ENCODE measurements around the gene NPTN. TPM values are rescaled to one million over a fixed set of nuclear protein-coding genes. Genes with fewer than 3 reads are reported as not detected.

The NPTN gene
- total RNA-seq, 3 donors from 2014 or later = 82.1 to 107 (median 104) TPM

GRCh38 chr15:73601451-73602445 lies 31.4 kb downstream of the NPTN start:
- no peak for TF ChIP-seq POLR2A (IDR thresholded peaks at IDR 0.05)
- no peak for TF ChIP-seq POLR2AphosphoS5 (IDR thresholded peaks at IDR 0.05)
- no peak for TF ChIP-seq CTCF (IDR thresholded peaks at IDR 0.05)
- DNase-seq (ENCODE audit: low spot score in 2 of 2) = peak; percentile 56 to 61
- Histone ChIP-seq H3K9me3 (no peaks in the 10 kb centered on the region), H3K4me1 (peaks cover 2 to 25% of the 10 kb centered on the region in 2 donors), H3K36me3 (no peaks in the 10 kb centered on the region), H3K27ac (peak overlapping the region; percentile 71 to 74), H3K4me3 (no peak overlapping the region), H3K27me3 (no peaks in the 10 kb centered on the region)
- intact Hi-C loops (cut with DNase I; ENCODE audit: low total_unique reads) = loop anchor here (5.0 to 10.0 kb wide), 2 partner anchors 134 to 877 kb away; no protein-coding TSS in a partner anchor

- intact Hi-C loops (cut with DNase I; ENCODE audit: low total_unique reads) = loop anchor here (5.0 to 10.0 kb wide), 2 partner anchors 133 to 876 kb away; no protein-coding TSS in a partner anchor
- no peak for DNase-seq (ENCODE audit: low spot score in 2 of 2)
- no peaks in the 10 kb centered on the region for H3K27me3 ChIP-seq
- peaks cover 2 to 27% of the 10 kb centered on the region in 2 donors for H3K4me1 ChIP-seq
- no peak overlapping the region for H3K4me3 ChIP-seq
- no peaks in the 10 kb centered on the region for H3K9me3 ChIP-seq
- H3K36me3 ChIP-seq = no peaks in the 10 kb centered on the region
- peak overlapping the region; percentile 15 to 71 for H3K27ac ChIP-seq
- TF ChIP-seq CTCF (IDR thresholded peaks at IDR 0.05) = no peak
- TF ChIP-seq POLR2A (IDR thresholded peaks at IDR 0.05) = no peak
- no peak for TF ChIP-seq POLR2AphosphoS5 (IDR thresholded peaks at IDR 0.05)
Measured at GRCh38 chr15:73600413-73601335, 32.5 kb downstream of the NPTN start.

- TF ChIP-seq POLR2AphosphoS5 (IDR thresholded peaks at IDR 0.05) (no peak), POLR2A (IDR thresholded peaks at IDR 0.05) (no peak), CTCF (IDR thresholded peaks at IDR 0.05) (no peak)
- H3K27me3 ChIP-seq = no peaks in the 10 kb centered on the region
- no peaks in the 10 kb centered on the region for H3K36me3 ChIP-seq
- no peak overlapping the region for H3K27ac ChIP-seq
- peaks cover 2 to 27% of the 10 kb centered on the region in 2 donors for H3K4me1 ChIP-seq
- no peaks in the 10 kb centered on the region for H3K9me3 ChIP-seq
- DNase-seq (ENCODE audit: low spot score in 2 of 2) = no peak
- H3K4me3 ChIP-seq = no peak overlapping the region
- intact Hi-C loops (cut with DNase I; ENCODE audit: low total_unique reads) = loop anchor here (5.0 to 10.0 kb wide), 2 partner anchors 133 to 875 kb away; no protein-coding TSS in a partner anchor
Measured at GRCh38 chr15:73599934-73600333, 33.3 kb downstream of the NPTN start.

- Histone ChIP-seq H3K27me3 (no peaks in the 10 kb centered on the region), H3K9me3 (no peaks in the 10 kb centered on the region), H3K4me3 (no peak overlapping the region), H3K4me1 (peaks cover 2 to 27% of the 10 kb centered on the region in 2 donors), H3K36me3 (no peaks in the 10 kb centered on the region), H3K27ac (no peak overlapping the region)
- intact Hi-C loops (cut with DNase I; ENCODE audit: low total_unique reads) = no loop called here
- TF ChIP-seq POLR2A (IDR thresholded peaks at IDR 0.05) = no peak
- TF ChIP-seq CTCF (IDR thresholded peaks at IDR 0.05) = no peak
- TF ChIP-seq POLR2AphosphoS5 (IDR thresholded peaks at IDR 0.05) = no peak
- no peak for DNase-seq (ENCODE audit: low spot score in 2 of 2)
Measured at GRCh38 chr15:73598530-73599160, 34.5 kb downstream of the NPTN start.

Measured in breast epithelium (tissue), 4 donors.